Esophagus squamous epithelium (tissue), 4 donors: Measurements from ENCODE around the gene KLHL9.

Experiments
- POLR2A ChIP-seq, 4 donors: fragments of 450-650 bp; IDR thresholded peaks; one replicate each; pipeline ENCODE4 v1.6.1; 2017; ENCODE audit warnings: antibody characterized with exemption in 4 of 4, mild to moderate bottlenecking in 4 of 4, moderate library complexity in 3 of 4
- TF ChIP-seq, protein P1 (sequence below), 6 experiments: fragments of 450-650 bp in 4 of 6; fragments of 200-600 bp in 2 of 6; sonication (generic) in 2 of 6; IDR thresholded peaks; one replicate each; pipeline ENCODE4 v1.5.1; 2016 to 2019; ENCODE audit warnings: antibody characterized with exemption in 6 of 6, mild to moderate bottlenecking in 4 of 6, moderate library complexity in 4 of 6

DNA sequence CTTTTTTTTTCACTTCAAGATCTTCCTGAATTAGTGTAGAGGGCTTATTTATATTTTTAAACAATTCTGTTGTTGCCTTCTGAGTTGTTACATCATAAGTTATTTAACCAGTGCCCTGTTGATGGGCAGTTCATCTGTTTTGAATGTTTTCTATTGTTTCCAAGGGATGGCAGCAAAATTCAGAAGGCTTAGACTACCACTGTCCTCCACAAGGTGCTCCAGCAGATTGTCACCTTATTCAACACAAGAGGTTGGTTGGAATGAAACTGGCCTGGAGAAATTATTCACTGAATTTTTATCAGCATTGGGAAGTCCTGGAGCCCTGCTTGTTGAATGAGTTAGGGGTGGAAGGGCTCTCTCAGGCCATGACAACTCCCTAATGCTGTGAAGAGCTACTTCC, 1.3 kb upstream of the KLHL9 start:
- TF ChIP-seq POLR2A (IDR thresholded peaks at IDR 0.05), result no peak
- TF ChIP-seq, protein P1, sequence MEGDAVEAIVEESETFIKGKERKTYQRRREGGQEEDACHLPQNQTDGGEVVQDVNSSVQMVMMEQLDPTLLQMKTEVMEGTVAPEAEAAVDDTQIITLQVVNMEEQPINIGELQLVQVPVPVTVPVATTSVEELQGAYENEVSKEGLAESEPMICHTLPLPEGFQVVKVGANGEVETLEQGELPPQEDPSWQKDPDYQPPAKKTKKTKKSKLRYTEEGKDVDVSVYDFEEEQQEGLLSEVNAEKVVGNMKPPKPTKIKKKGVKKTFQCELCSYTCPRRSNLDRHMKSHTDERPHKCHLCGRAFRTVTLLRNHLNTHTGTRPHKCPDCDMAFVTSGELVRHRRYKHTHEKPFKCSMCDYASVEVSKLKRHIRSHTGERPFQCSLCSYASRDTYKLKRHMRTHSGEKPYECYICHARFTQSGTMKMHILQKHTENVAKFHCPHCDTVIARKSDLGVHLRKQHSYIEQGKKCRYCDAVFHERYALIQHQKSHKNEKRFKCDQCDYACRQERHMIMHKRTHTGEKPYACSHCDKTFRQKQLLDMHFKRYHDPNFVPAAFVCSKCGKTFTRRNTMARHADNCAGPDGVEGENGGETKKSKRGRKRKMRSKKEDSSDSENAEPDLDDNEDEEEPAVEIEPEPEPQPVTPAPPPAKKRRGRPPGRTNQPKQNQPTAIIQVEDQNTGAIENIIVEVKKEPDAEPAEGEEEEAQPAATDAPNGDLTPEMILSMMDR (IDR thresholded peaks at IDR 0.05), result no peak
